ENCODE results near the gene OLFML3.
"Not testable (repeated sequence)": the region's sequence is repeated elsewhere in the genome, so short reads cannot be mapped to it uniquely, and the experiment has no call there.

Gene OLFML3

DNA sequence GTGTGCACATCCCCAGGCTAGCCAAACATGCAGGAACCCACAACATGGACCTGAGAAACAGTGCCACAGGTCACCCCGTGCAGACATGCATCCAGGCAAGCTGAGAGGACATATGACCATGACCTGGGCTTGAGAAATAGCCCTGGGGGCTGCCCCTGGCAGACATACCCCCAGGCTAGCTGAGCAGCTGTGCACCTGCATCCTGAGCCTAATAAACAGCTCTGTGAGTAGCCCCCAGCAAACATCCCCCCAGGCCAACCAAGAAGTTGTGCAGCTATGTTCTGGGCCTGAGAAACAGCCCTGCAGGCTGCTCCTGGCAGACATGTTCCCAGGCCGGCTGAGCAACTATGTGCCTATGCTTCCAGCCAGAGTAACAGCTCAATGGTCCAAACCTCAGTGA lies 14.5 kb downstream of the OLFML3 start:
- DNase-seq, result no peak

DNA sequence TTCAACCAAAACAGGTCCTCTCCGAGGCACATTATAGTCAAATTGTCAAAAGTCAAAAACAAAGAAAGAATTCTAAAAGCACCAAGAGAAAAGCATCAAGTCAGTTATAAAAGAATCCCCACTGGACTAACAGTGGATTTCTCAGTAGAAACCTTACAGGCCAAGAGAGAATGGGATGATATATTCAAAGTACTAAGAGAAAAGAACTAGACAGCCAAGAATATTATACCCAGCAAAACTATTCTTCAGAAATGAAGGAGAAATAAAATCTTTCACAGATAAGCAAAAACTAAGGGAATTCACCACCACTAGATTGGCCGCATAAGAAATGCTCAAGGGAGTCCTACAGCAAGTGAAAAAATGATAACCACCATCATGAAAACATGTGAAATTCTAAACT lies 16.1 kb downstream of the OLFML3 start:
- DNase-seq, result no peak

DNA sequence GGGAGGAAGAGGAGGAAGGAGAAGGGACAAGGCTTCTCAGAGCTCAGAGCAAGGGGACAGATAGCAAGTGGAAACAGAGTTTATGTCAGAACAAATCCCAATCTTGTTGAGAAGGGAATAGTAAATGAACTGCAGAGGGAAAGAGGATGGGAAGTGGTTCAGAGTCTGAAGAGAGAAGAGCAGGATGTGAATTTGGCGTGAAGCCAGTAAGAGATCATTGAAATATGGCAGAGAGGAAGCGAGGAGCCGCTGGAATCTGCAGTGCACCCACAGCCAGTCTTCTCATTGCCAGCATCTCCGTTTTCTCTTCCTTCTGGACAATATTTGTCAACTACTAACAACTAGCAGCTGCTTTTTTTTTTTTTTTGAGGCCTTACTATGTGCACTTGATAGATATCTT lies 19.1 kb downstream of the OLFML3 start:
- DNase-seq, result no peak

DNA sequence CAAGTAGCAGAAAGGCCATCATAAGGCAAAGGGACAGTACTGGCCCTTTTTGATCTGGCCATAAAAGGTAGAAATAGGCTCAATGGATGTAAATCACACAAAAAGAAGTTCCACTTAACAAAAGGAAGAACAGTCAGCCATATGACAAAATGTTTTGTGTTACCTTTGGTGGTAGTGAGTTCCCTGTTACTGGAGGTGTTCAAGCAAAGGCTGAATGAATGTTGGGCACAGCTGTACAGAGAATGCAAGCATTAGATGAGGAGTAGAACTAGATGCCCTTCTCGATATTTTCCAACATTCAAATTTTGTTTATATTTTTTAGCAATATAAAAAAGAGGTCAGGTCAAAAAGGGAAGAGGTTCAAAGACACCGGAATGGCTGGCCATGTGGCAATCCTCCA lies 20.0 kb downstream of the OLFML3 start:
- DNase-seq, result no peak

DNA sequence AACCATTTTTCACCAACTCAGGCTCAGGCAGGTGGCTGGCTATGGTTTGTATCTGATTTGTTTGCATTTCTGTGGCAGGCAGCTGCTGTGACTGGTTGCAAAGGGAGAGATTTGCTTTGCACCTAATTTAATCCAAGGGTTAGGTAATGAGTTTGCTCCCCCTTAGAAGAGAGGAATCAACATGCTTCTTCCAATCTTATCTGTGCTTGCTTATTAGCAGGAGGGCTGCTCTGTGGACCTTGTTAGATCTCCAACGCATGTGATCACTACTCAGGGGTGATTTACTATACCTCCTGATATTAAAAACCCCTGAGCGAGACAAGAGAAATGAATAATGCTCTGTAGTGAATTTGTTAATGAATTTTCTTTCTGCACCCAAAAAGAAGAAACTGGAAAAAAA lies 20.5 kb downstream of the OLFML3 start:
- DNase-seq, result no peak

DNA sequence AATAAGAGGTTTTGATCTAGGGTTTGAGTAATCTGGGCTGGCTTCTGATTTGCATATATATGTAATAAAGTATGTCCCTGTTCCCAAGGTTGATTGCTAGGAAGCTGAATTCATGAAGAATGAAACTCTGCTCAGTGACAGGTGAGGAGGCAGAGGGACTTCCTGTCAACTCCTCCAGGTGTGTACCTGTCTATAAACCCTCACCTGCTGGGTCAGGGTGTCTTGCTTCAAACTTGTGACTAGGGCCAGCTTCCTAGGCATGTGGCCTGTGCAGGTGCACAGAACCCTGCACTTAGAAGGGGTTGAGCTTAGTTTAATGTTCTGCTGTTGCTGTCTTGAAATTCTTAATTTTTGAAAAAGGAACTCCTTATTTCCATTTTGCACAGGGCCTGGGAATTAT lies 21.1 kb downstream of the OLFML3 start:
- no peak for DNase-seq

DNA sequence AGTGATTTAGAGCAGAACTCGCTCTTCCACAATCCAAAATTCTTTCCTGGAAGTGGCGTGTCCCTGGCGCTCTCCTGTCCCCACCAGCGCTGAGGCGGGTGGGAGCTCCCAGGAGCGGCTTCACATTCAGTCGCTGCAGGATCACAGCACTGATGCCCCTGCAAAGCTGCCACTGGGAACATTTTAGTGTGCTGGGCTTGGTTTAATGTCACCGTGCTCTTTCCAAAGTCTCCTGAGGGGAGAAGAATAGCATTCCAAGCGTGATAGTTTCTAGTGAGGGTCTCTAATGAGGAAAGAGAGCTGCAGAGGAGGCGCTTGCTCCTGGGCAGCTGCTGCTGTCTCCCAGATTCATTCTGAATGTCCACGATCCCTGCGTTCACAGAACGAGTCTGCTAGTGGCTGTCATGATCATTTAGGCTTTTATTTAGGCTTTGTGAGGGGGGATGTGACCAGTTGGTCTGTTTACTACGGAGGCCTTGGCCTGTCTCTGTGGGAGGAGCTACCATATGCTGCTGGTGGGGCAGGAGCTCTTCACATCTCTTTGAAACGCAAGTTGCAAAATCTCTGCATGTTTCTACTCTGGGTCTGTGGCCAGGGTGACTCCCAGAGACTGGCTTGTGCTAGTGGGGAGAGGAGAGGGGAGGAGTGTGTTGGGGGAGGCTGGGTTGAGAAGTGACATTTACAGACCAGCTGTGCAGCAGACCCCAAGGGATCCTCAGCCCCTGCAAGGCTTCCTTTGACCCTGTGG lies 23.4 kb downstream of the OLFML3 start:
- DNase-seq, result no peak

DNA sequence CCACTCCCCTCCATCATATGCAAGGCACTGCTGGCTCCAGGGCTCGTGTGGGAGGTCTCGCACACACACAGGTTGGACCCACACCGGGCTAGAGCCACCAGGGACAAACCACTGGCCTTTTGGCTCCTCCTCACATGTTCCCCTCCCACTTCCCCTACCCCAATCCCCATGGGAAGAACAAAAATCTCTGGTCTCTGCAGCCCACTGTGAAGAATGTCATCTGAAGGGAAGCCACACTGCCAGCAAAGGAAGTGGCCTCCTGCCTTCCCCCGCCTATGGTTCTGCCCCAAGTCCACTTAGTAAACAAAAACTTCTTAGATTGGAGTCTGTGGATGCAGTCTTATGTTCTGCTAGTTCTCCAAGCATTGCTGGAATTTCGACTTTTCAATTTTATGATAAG lies 24.2 kb downstream of the OLFML3 start:
- no peak for DNase-seq

DNA sequence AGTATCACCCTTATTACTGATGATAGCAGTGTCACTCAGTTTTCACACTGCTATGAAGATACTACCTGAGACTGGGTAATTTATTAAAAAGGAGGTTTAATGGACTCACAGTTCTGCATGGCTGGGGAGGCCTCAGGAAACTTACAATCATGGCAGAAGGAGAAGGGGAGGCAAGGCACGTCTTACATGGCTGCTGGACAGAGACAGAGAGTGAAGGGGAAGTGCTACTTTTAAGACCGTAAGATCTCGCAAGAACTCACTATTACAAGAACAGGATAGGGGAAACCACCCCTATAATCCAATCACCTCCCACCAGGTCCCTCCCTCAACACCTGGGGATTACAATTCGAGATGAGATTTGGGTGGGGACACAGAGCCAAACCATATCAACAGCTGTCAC lies 27.6 kb downstream of the OLFML3 start:
- not testable (repeated sequence) for DNase-seq

DNA sequence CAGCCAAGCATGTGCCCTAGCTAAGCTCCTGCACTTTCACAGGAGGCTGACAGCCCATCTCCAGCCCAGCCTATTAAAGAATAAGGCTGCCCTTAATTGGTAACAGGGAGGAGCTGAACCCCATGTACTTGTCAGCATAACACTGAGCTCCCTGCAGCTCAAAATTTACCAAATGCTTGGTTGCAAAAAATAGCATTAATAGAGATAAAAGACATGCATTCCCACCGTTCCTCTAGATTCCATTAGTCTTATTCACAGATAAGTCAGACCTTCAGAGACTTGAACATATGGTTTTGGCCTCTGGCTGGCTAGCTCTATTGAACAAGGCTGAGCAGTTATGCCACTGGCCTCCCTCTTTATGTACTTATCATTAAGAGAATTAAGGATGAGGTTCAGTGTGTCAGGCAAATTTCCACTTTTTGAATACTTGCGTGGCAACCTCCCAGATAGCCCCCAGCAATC lies 29.2 kb downstream of the OLFML3 start:
- DNase-seq, result no peak

DNA sequence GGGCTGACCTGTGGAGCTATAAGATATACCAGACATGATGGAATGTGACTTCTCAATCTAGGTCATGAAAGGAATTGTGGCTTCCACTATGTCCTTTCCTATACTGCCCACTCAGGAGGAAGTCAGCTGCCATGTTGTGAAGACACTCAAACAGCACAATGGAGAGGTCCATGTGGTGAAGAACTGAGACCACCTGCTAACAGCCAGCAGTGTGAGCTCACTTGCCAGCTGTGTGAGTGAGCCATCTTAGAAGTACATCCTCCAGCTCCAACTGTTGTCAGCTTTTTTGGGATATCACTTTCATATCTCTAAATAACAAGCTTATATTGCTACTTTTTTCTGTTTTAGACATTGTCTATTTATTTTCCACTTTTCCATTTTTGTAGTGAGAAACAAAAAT lies 29.7 kb downstream of the OLFML3 start:
- DNase-seq, result no peak

DNA sequence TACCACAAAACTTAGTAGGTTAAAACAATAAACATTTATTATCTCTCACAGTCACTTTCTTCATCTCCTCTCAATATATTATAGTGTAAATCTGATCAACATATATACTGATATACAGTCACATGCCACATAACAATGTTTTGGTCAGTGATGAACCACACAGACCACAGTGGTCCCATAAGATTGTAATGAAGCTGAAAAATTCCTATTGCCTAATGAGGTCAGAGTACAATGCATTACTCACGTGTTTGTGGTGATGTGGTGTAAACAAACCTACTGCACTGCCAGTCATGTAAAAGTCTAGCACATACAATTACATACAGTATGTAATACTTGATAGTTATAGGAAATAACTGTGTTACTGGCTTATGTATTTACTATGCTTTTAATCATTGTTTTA lies 30.1 kb downstream of the OLFML3 start:
- no peak for DNase-seq

DNA sequence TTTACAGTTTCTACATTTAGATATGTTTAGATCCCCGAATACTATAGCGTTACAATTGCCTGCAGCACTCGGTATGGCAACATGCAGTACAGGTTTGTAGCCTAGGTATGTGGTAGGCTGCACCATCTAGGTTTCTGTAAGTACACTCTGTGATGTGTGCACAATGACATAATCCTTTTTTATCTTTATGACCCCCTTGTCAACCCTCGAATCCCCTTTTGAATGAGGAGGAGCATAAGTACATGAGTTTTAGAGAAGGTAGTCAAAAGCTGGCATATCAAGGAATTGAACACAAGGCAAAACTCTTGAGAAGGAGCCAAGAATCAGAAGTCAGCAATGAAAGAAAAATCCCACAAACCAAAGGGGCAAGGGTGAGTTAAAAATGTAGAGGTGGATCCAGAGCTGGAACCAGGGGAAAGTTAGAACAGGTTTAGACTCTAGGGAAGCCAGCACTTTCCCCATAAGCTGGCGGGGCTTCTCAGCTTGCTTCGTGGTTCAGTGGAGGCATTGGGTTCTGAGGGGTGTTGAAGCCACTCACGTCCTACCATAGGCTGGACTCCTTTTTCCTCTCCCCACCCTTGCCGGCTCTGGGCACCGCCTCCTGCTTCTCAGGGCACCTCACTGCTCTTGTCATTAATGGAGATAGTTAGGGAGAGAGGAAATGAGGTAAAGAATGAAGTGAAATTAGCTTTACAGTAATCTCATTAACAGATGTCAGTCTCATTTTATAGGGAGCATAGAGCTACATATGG lies 31.3 kb downstream of the OLFML3 start:
- DNase-seq, result no peak

DNA sequence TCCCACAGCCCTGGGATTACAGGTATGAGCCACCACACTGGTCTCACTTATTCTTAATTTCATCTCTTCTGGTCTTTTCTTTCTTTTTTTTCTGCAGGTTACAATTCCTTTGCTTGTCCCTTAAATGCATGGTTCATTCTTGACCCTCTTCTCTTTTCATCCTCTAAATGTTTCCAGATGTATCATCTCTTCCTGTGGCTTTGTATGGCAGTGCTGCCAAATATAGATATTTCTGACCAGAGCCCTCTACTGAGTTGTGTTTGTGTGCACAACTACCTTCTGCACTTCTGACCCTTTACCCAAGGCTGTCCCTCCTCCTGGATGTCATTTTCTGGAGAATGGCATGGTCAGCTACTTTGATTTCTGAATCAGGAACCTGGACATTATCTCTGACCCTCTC lies 32.5 kb downstream of the OLFML3 start:
- DNase-seq, result no peak

DNA sequence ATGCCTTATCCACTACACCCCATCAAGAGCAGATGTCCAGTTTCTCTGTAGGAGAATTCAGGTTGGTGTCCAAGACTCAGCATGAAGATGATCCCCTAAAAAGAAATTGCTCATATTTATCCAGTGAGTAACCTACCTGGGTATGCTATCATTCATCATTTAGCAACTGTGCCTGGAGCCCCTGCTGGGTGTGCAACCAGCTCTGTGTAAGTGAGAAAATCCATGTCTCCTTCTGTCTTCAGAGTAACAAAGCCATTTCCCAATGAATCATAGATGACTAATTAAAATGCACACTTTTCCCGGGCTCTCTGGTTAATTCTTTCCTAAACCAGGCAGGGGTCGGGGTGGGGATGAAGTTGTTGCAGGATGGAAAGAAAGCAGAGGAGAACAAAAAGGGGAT lies 35.8 kb downstream of the OLFML3 start:
- no peak for DNase-seq

DNA sequence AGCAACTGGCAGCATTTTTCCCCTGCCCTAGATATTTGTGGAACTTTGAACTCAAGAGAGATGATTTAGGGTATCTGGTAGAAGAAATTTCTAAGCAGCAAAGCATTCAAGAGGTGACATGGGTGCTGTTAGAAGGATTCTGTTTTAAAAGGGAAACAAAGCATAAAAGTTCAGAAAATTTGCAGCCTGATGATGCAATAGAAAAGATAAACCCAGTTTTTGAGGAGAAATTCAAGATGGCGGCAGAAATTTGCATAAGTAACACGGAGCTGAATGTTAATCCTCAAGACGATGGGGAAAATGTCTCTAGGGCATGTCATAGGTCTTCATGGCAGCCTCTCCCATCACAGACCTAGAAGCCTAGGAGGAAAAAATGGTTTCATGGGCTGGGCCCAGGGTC lies 40.5 kb downstream of the OLFML3 start:
- DNase-seq, result not testable (repeated sequence)

DNA sequence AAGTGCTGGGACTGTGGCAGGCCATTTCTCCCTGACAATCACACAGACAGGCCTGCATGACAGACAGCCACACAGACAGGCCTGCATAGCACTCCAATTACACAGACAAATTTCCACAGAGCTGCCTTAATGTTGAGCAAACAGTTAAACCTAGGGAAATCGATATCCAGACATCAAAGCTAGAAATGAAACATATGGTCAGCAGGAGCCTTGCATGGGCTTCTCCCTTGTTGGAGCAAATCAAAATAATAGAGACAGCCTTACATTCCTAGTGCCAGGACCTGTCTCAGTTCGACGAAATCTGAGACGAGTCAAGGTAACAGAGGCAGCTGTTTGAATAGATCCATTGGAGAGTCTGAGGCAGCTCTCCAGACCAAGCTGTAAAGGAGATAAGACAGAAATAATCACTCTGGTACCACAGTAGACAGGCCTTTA lies 42.4 kb downstream of the OLFML3 start:
- DNase-seq, result no peak

DNA sequence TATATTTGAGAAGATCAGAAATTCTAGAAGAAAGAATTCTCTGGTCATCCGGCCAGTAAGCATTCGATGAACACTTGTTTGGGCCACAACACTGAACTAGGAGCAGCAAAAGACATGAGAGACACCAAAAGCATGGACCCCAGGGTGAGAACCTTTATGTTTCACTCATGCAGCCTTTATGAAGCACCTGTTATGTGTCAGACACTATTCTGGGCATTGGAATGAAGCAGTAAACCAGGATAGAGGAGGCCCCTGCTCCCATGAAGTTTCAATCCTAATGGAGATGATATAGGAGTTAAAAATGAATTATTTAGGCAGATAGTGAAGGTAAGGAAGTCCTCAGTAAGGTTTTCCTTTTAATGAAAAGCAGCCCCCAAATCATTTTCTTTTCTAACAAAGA lies 43.6 kb downstream of the OLFML3 start:
- no peak for DNase-seq

DNA sequence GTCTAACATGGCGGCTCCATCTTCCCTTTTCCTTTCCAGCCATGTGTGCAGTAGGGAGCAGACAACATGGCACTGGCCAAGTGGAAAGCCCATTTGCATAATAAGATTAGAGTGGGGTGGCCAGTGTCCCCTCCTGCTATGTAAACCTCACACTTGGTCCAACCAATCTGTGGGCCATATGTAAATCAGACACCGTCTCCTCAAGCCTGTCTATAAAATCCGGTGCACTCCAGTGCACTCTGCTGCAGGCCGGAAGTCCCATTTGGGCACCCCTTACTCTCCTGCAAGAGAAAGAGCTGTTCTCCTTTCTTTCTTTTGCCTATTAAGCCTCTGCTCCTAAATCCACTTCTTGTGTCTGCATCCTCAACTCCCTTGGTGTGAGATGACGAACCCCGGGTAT lies 44.1 kb downstream of the OLFML3 start:
- DNase-seq, result no peak

DNA sequence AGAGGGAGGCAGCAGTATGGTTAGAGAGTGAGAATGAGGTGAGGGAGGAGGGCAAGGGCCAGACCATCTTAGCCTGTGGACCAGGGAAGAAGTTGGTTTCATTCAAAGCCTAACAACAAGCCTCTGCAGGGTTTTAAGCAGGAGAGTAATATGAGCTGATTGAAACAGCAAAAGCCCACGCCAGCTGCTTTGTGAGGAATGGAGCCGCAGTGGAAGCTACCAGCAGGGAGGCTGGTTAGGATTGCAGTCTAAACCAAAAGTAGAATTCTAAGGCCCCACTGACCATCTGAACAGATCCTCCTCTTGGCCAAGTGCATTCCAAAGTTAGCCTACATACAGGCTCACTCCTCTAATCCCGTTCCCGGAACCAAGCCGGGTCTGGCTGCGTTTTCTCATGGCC lies 44.8 kb downstream of the OLFML3 start:
- no peak for DNase-seq

DNA sequence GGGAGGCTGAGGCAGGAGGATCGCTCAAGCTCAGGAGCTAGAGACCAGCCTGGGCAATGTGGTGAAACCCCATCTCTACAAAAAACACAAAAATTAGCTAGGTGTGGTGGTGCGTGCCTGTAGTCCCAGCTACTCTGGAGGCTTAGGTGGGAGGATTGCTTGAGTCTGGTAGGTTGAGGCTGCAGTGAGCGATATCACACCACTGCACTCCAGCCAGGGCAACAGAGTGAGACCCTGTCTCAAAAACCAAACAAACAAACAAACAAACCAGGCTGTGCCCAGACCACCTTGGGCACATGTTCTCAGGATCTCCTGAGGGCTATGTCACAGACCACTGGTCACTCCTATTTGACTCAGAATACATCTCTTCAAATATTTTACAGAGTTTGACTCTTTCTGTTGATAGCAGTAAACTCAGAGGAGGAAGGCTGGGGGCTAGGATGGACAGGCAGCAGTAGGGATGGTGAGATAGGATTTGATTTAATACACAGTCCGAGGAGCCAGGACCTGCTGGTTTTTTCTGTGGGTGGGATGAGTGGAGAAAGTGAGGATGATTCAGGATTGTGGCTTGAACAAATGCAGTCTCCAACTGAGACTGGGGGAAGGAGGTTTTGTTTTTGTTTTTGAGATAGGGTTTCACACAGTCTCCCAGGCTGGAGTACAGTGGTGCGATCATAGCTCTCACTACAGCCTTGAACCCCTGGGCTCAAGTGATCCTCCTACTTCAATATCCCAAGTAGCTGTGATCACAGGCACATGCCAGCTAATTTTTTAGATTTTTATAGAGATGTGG lies 46.5 kb downstream of the OLFML3 start:
- DNase-seq, result no peak

DNA sequence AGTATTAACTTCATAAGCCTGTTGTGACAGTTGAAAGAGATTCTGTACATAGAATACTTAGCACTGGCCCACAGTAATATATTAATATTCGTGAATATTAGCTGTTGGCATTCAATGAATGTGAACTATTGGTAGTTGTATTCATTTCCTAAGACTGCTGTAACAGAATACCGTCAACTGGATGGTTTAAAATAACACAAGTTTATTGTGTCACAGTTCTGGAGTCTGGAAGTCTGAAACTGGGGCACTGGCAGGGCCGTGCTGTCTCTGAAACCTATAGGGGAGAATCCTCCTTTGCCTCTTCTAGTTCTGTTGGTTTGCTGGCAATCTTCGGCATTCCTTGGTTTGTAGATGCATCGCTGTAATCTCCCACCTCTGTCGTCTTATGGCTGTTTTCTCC lies 47.5 kb downstream of the OLFML3 start:
- DNase-seq, result no peak

All from GDM1 (cell line).